K562 (cell line): Measurements from ENCODE around the gene DPM1. TPM values are rescaled to one million over a fixed set of nuclear protein-coding genes. Genes with fewer than 3 reads are reported as not detected.

Experiments used
- ARID3A ChIP-seq: IDR thresholded peaks from 2 replicates; pipeline ENCODE4 v1.6.1; 2012; ENCODE audit warnings: low read depth, low read length, improper control_type of control experiment, borderline replicate concordance
- LEF1 ChIP-seq: fragments of 450-650 bp; IDR thresholded peaks from 2 replicates; pipeline ENCODE4 v1.6.1; 2016; ENCODE audit warnings: mild to moderate bottlenecking
- MIER1 ChIP-seq: fragments of 450-650 bp; IDR thresholded peaks from 2 replicates; pipeline ENCODE4 v1.6.1; 2016; ENCODE audit warnings: antibody characterized with exemption, mild to moderate bottlenecking, low read depth
- NCOA2 ChIP-seq, 2 experiments: fragments of 450-650 bp; IDR thresholded peaks; 2 replicates each; pipeline ENCODE4 v1.6.1; 2018; ENCODE audit warnings: mild to moderate bottlenecking in 2 of 2, moderate library complexity in 1 of 2; ENCODE audit not compliant: partially characterized antibody in 2 of 2
- NCOA6 ChIP-seq: fragments of 450-650 bp; IDR thresholded peaks from 2 replicates; pipeline ENCODE4 v1.6.1; 2017; ENCODE audit warnings: mild to moderate bottlenecking
- NFE2 ChIP-seq: IDR thresholded peaks from 2 replicates; pipeline ENCODE4 v1.6.1; 2014; ENCODE audit warnings: antibody characterized with exemption, low read depth
- NFIX ChIP-seq: fragments of 250-450 bp; sonication (Bioruptor Pico); IDR thresholded peaks from 2 replicates; pipeline ENCODE4 v1.4.0; 2020; ENCODE audit warnings: low read depth, mild to moderate bottlenecking, moderate library complexity
- NR2F6 ChIP-seq: fragments of 450-650 bp; formaldehyde crosslinking; IDR thresholded peaks from 2 replicates; pipeline ENCODE4 v1.4.0; 2020; ENCODE audit warnings: mild to moderate bottlenecking
- PCBP2 ChIP-seq: fragments of 200-400 bp; formaldehyde crosslinking; IDR thresholded peaks from 2 replicates; pipeline ENCODE4 v1.6.1; 2018; ENCODE audit warnings: low read length, low read depth, mild to moderate bottlenecking, moderate library complexity; ENCODE audit not compliant: poor library complexity, severe bottlenecking
- PTRF ChIP-seq: fragments of 450-650 bp; IDR thresholded peaks from 2 replicates; pipeline ENCODE4 v1.6.1; 2016; ENCODE audit warnings: mild to moderate bottlenecking, missing genetic modification characterization, missing compliant biosample characterization
- PYGO2 ChIP-seq: fragments of 450-650 bp; IDR thresholded peaks from 2 replicates; pipeline ENCODE4 v1.6.1; 2016; ENCODE audit warnings: mild to moderate bottlenecking, missing genetic modification characterization, moderate library complexity, missing compliant biosample characterization
- SMARCB1 ChIP-seq: IDR thresholded peaks from 2 replicates; pipeline ENCODE4 v1.6.1; 2011; ENCODE audit warnings: improper control_type of control experiment, low read depth; ENCODE audit not compliant: insufficient read length
- SMARCC2 ChIP-seq: fragments of 450-650 bp; IDR thresholded peaks from 2 replicates; pipeline ENCODE4 v1.6.1; 2017; ENCODE audit warnings: antibody characterized with exemption, moderate library complexity, mild to moderate bottlenecking, low read depth
- TARDBP ChIP-seq: fragments of 450-650 bp; IDR thresholded peaks from 2 replicates; pipeline ENCODE4 v1.6.1; 2016
- ZFP91 ChIP-seq: sonication (generic); formaldehyde crosslinking; IDR thresholded peaks from 2 replicates; pipeline ENCODE4 v1.8.0; 2022; ENCODE audit warnings: mild to moderate bottlenecking, missing genetic modification reagents
- ZNF280A ChIP-seq: fragments of 450-650 bp; IDR thresholded peaks from 2 replicates; pipeline ENCODE4 v1.6.1; 2018; ENCODE audit warnings: mild to moderate bottlenecking, low read depth; ENCODE audit not compliant: partially characterized antibody
- ZNF3 ChIP-seq: fragments of 250-450 bp; sonication (Bioruptor Pico); IDR thresholded peaks from 2 replicates; pipeline ENCODE4 v1.5.0; 2021; ENCODE audit warnings: mild to moderate bottlenecking, moderate library complexity
- ZNF431 ChIP-seq: sonication (generic); formaldehyde crosslinking; IDR thresholded peaks from 2 replicates; pipeline ENCODE4 v1.8.0; 2022; ENCODE audit warnings: mild to moderate bottlenecking, missing genetic modification reagents
- ZNF707 ChIP-seq: fragments of 250-450 bp; sonication (Bioruptor Pico); conservative IDR thresholded peaks from 2 replicates; pipeline ENCODE4 v1.8.0; 2022; ENCODE audit warnings: inconsistent platforms, mild to moderate bottlenecking, moderate library complexity
- polyA plus RNA-seq, 8 experiments: library from polyadenylated mRNA; depleted of rRNA in 4 of 8; stranded (reverse) in 5 of 8; unstranded in 3 of 8; fragments of >200 nt; fragmentation: Nextera tagmentation in 2 of 8; fragmentation: Illumina TruSeq in 1 of 8; extraction: Ambion mirVana in 2 of 8; extraction: Trizol in 1 of 8; gene quantifications; 2 replicates each; pipeline versions ENCODE4 v1.2.1 to v1.2.3, GENCODE V29; 2011 to 2014; ENCODE audit warnings: inconsistent platforms in 1 of 8, missing spikeins in 1 of 8
- total RNA-seq, 7 experiments: library from RNA; depleted of rRNA in 6 of 7; stranded (reverse); fragments of >200 nt in 6 of 7; fragmentation: Illumina TruSeq in 2 of 7; extraction: Trizol in 2 of 7; gene quantifications; 2 replicates each; pipeline versions ENCODE4 v1.2.1 to v1.2.3, GENCODE V29; 2011 to 2021; ENCODE audit warnings: low replicate concordance in 1 of 7
- TF ChIP-seq, protein P1 (sequence below): fragments of 450-650 bp; formaldehyde crosslinking; IDR thresholded peaks from 2 replicates; pipeline ENCODE4 v1.4.0; 2022; ENCODE audit warnings: missing genetic modification characterization
- TF ChIP-seq, protein P2 (sequence below): fragments of 250-450 bp; sonication (Bioruptor Pico); IDR thresholded peaks from 2 replicates; pipeline ENCODE4 v1.5.0; 2020; ENCODE audit warnings: mild to moderate bottlenecking

The DPM1 gene
- total and polyA plus RNA-seq, 9 of the 15 experiments (the other 6 are each of a cell fraction or from before 2014, with no cell fraction given), result 75.2 to 190 (median 153) TPM

GRCh38 chr20:50903353-50904051 lies 54.8 kb downstream of the DPM1 start (continued):
- TF ChIP-seq, protein P1, sequence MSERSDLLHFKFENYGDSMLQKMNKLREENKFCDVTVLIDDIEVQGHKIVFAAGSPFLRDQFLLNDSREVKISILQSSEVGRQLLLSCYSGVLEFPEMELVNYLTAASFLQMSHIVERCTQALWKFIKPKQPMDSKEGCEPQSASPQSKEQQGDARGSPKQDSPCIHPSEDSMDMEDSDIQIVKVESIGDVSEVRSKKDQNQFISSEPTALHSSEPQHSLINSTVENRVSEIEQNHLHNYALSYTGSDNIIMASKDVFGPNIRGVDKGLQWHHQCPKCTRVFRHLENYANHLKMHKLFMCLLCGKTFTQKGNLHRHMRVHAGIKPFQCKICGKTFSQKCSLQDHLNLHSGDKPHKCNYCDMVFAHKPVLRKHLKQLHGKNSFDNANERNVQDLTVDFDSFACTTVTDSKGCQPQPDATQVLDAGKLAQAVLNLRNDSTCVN, result no peak
- TF ChIP-seq NFE2 (peak; percentile 72), PTRF (tag) (no peak), SMARCB1 (peak; percentile 73), NCOA6 (0 out of 2 replicates have a peak, but pooled peaks have one; percentile 28), TARDBP (no peak; the same call in 1 of the 2 replicates), ZNF280A (no peak), ZFP91 (CRISPR knock-in tag) (no peak), NCOA2 (IDR thresholded peaks at IDR 0.05; ENCODE audit: partially characterized antibody in 2 of 2) (no peak), LEF1 (peak; percentile 83), PCBP2 (no peak), NR2F6 (CRISPR knock-in tag) (no peak), ZNF3 (CRISPR knock-in tag) (no peak), PYGO2 (tag) (no peak), MIER1 (no peak), ZNF431 (CRISPR knock-in tag) (no peak), SMARCC2 (peak; percentile 87), ARID3A (peak; percentile 87; the same call in 1 of the 2 replicates), ZNF707 (no peak), NFIX (CRISPR knock-in tag) (no peak)
- TF ChIP-seq, protein P2, sequence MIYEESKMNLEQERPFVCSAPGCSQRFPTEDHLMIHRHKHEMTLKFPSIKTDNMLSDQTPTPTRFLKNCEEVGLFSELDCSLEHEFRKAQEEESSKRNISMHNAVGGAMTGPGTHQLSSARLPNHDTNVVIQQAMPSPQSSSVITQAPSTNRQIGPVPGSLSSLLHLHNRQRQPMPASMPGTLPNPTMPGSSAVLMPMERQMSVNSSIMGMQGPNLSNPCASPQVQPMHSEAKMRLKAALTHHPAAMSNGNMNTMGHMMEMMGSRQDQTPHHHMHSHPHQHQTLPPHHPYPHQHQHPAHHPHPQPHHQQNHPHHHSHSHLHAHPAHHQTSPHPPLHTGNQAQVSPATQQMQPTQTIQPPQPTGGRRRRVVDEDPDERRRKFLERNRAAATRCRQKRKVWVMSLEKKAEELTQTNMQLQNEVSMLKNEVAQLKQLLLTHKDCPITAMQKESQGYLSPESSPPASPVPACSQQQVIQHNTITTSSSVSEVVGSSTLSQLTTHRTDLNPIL (CRISPR knock-in tag), result no peak
